GM23338 (cell line): ENCODE results near the gene C2CD2L. TPM values are rescaled to one million over a fixed set of nuclear protein-coding genes. Genes with fewer than 3 reads are reported as not detected.

ENCODE experiments used
- ATAC-seq: fragments of 200-7000 bp; cut with Tn5 transposase; 3 replicates; pipeline ENCODE4 v1.9.1; 2020
- DNase-seq: peaks from one replicate; pipeline ENCODE4 v3.0.0-alpha.2; 2015; ENCODE audit warnings: low spot score
- H2AFZ ChIP-seq: fragments of 200-600 bp; sonication (generic); 2 replicates; pipeline ENCODE4 v1.8.0; 2016; ENCODE audit warnings: antibody characterized with exemption, mild to moderate bottlenecking, moderate library complexity
- H3F3A ChIP-seq: fragments of 200-600 bp; sonication (generic); replicated peaks from 2 replicates; pipeline ENCODE4 v1.8.0; 2017; ENCODE audit warnings: antibody characterized with exemption, mixed run types, low read depth
- H3K27ac ChIP-seq: fragments of 200-600 bp; sonication (generic); 2 replicates; pipeline ENCODE4 v1.6.1; 2016; ENCODE audit warnings: low read depth
- H3K27me3 ChIP-seq: fragments of 200-600 bp; sonication (generic); 2 replicates; pipeline ENCODE4 v1.8.0; 2016; ENCODE audit warnings: mild to moderate bottlenecking, mixed run types, moderate library complexity; ENCODE audit not compliant: insufficient read depth
- H3K36me3 ChIP-seq: fragments of 200-600 bp; sonication (generic); 2 replicates; pipeline ENCODE4 v1.8.0; 2016; ENCODE audit warnings: mild to moderate bottlenecking; ENCODE audit not compliant: insufficient read depth
- H3K4me1 ChIP-seq: fragments of 200-600 bp; sonication (generic); 2 replicates; pipeline ENCODE4 v1.8.0; 2016; ENCODE audit warnings: mild to moderate bottlenecking, moderate library complexity; ENCODE audit not compliant: insufficient read depth
- H3K4me2 ChIP-seq: fragments of 200-600 bp; sonication (generic); 2 replicates; pipeline ENCODE4 v1.7.1; 2017; ENCODE audit warnings: mixed run types
- H3K4me3 ChIP-seq: fragments of 200-600 bp; sonication (generic); 2 replicates; pipeline ENCODE4 v1.6.1; 2016; ENCODE audit warnings: mixed run types
- H3K79me2 ChIP-seq: fragments of 200-600 bp; sonication (generic); replicated peaks from 2 replicates; pipeline ENCODE4 v1.8.0; 2017; ENCODE audit warnings: mild to moderate bottlenecking; ENCODE audit not compliant: insufficient read depth
- H3K9me2 ChIP-seq: fragments of 200-600 bp; sonication (generic); 2 replicates; pipeline ENCODE4 v1.8.0; 2017; ENCODE audit not compliant: insufficient read depth
- H4K20me1 ChIP-seq: fragments of 200-600 bp; sonication (generic); replicated peaks from 2 replicates; pipeline ENCODE4 v1.8.0; 2017; ENCODE audit warnings: mild to moderate bottlenecking; ENCODE audit not compliant: insufficient read depth
- H3K27ac Mint-ChIP-seq: 2 replicates; pipeline ENCODE4 v1.8.0; 2020; ENCODE audit warnings: inconsistent platforms, mild to moderate bottlenecking, moderate library complexity, mixed read lengths
- H3K27me3 Mint-ChIP-seq: 3 replicates; pipeline ENCODE4 v1.8.0; 2022; ENCODE audit warnings: low read depth, mild to moderate bottlenecking, moderate library complexity, mixed read lengths, inconsistent platforms; ENCODE audit not compliant: insufficient read depth, poor library complexity
- H3K36me3 Mint-ChIP-seq: 3 replicates; pipeline ENCODE4 v1.8.0; 2021; ENCODE audit warnings: low read depth, mild to moderate bottlenecking, inconsistent platforms, moderate library complexity, mixed read lengths
- H3K4me1 Mint-ChIP-seq: 3 replicates; pipeline ENCODE4 v1.8.0; 2020; ENCODE audit warnings: mild to moderate bottlenecking, inconsistent platforms, mixed read lengths
- H3K4me3 Mint-ChIP-seq: 3 replicates; pipeline ENCODE4 v1.8.0; 2021; ENCODE audit warnings: moderate library complexity, mild to moderate bottlenecking, inconsistent platforms, mixed read lengths
- H3K9me3 Mint-ChIP-seq: 3 replicates; pipeline ENCODE4 v1.8.0; 2020; ENCODE audit warnings: moderate library complexity, mild to moderate bottlenecking, inconsistent platforms, mixed read lengths
- CREB1 ChIP-seq: fragments of 250-450 bp; sonication (Bioruptor Pico); IDR thresholded peaks from 2 replicates; pipeline ENCODE4 v1.5.0; 2020; ENCODE audit warnings: low read depth, mild to moderate bottlenecking, moderate library complexity
- EZH2 ChIP-seq: fragments of 200-600 bp; sonication (generic); IDR thresholded peaks from one replicate; pipeline ENCODE4 v1.8.0; 2017; ENCODE audit warnings: antibody characterized with exemption, mild to moderate bottlenecking, low read depth; ENCODE audit not compliant: unreplicated experiment
- EZH2phosphoT487 ChIP-seq: fragments of 200-600 bp; sonication (generic); IDR thresholded peaks from one replicate; pipeline ENCODE4 v1.8.1; 2018; ENCODE audit warnings: antibody characterized with exemption; ENCODE audit not compliant: unreplicated experiment
- JUNB ChIP-seq: IDR thresholded peaks from one replicate; pipeline ENCODE4 v1.6.1; 2016; ENCODE audit warnings: antibody characterized with exemption; ENCODE audit not compliant: unreplicated experiment
- NANOG ChIP-seq: IDR thresholded peaks from 2 replicates; pipeline ENCODE4 v1.6.1; 2016; ENCODE audit warnings: antibody characterized with exemption, borderline replicate concordance
- POLR2AphosphoS5 ChIP-seq: IDR thresholded peaks from 2 replicates; pipeline ENCODE4 v1.6.1; 2016; ENCODE audit warnings: antibody characterized with exemption, low read depth
- STAT1 ChIP-seq: IDR thresholded peaks from one replicate; pipeline ENCODE4 v1.6.1; 2016; ENCODE audit warnings: antibody characterized with exemption; ENCODE audit not compliant: unreplicated experiment
- ZNF114 ChIP-seq: fragments of 250-450 bp; sonication (Bioruptor Pico); IDR thresholded peaks from 2 replicates; pipeline ENCODE4 v1.5.0; 2020; ENCODE audit warnings: mild to moderate bottlenecking, moderate library complexity
- ZNF331 ChIP-seq: fragments of 250-450 bp; sonication (Bioruptor Pico); IDR thresholded peaks from 2 replicates; pipeline ENCODE4 v1.5.0; 2020; ENCODE audit warnings: low read depth, mild to moderate bottlenecking, moderate library complexity
- polyA plus RNA-seq: library from polyadenylated mRNA; unstranded; fragments of >200 nt; fragmentation: Nextera tagmentation; extraction: Ambion mirVana; gene quantifications from 2 replicates; pipeline ENCODE4 v1.2.1, GENCODE V29; 2016
- total RNA-seq: library from RNA; depleted of rRNA; stranded (reverse); fragments of >200 nt; shearing (Covaris generic); gene quantifications from 2 replicates; pipeline ENCODE4 v1.2.3, GENCODE V29; 2014
- TF ChIP-seq, protein P1 (sequence below), 2 experiments: fragments of 200-600 bp in 1 of 2; sonication (generic) in 1 of 2; conservative IDR thresholded peaks; 2 replicates each; pipeline versions ENCODE4 v1.5.1 to v1.6.1; 2016 to 2017; ENCODE audit warnings: antibody characterized with exemption in 2 of 2, low read depth in 2 of 2, mild to moderate bottlenecking in 2 of 2, moderate library complexity in 1 of 2
- TF ChIP-seq, protein P2 (sequence below): IDR thresholded peaks from one replicate; pipeline ENCODE4 v1.6.1; 2018; ENCODE audit warnings: antibody characterized with exemption; ENCODE audit not compliant: unreplicated experiment
- TF ChIP-seq, protein P3 (sequence below): IDR thresholded peaks from 2 replicates; pipeline ENCODE4 v1.6.1; 2016; ENCODE audit warnings: antibody characterized with exemption
- TF ChIP-seq, protein P4 (sequence below): fragments of 250-450 bp; sonication (Bioruptor Pico); IDR thresholded peaks from 2 replicates; pipeline ENCODE4 v1.5.0; 2020; ENCODE audit warnings: mild to moderate bottlenecking, moderate library complexity

The C2CD2L gene
- total and polyA plus RNA-seq, 2 experiments from 2014 or later: 1.4 to 4.4 TPM

DNA sequence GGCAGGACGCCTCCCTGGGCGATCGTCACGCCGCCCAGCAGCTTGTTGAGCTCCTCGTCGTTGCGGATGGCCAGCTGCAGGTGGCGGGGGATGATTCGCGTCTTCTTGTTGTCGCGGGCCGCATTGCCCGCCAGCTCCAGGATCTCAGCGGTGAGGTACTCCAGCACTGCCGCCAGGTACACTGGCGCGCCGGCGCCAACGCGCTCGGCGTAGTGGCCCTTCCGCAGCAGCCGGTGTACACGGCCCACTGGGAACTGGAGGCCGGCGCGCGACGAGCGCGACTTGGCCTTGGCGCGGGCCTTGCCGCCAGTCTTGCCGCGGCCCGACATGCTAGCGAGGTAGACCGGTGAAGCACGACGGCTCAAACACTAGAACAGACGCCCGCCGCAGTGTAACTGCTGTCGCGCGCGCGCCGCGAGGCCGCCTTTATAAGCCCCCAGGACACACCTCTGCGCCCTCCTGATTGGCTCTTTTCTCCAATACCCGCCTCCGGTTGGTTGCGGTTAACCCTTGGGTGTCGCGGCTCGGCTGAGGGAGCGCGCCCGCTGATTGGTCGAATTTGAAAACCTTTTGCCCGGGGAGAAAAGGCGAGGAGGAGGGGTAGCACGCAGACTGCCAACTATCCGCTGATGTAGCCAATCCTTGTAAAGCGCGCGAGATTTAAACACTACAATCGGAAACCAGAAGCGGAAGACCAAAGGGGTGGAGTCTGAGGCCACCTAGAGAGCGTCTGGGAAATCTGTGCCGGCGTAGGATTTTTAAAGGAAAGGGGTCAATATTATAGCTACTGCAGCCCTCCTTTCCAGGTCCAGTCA, 11.9 kb upstream of the C2CD2L start:
- peaks cover 19% of the 10 kb centered on the region for H3K4me1 ChIP-seq
- no peak for TF ChIP-seq EZH2
- TF ChIP-seq, protein P1, sequence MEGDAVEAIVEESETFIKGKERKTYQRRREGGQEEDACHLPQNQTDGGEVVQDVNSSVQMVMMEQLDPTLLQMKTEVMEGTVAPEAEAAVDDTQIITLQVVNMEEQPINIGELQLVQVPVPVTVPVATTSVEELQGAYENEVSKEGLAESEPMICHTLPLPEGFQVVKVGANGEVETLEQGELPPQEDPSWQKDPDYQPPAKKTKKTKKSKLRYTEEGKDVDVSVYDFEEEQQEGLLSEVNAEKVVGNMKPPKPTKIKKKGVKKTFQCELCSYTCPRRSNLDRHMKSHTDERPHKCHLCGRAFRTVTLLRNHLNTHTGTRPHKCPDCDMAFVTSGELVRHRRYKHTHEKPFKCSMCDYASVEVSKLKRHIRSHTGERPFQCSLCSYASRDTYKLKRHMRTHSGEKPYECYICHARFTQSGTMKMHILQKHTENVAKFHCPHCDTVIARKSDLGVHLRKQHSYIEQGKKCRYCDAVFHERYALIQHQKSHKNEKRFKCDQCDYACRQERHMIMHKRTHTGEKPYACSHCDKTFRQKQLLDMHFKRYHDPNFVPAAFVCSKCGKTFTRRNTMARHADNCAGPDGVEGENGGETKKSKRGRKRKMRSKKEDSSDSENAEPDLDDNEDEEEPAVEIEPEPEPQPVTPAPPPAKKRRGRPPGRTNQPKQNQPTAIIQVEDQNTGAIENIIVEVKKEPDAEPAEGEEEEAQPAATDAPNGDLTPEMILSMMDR (conservative IDR thresholded peaks at IDR 0.05; ENCODE audit: low read depth in 2 of 2): peak in 1 of 2 experiments; percentile 18; a peak in 2 of 4 replicates
- TF ChIP-seq, protein P2, sequence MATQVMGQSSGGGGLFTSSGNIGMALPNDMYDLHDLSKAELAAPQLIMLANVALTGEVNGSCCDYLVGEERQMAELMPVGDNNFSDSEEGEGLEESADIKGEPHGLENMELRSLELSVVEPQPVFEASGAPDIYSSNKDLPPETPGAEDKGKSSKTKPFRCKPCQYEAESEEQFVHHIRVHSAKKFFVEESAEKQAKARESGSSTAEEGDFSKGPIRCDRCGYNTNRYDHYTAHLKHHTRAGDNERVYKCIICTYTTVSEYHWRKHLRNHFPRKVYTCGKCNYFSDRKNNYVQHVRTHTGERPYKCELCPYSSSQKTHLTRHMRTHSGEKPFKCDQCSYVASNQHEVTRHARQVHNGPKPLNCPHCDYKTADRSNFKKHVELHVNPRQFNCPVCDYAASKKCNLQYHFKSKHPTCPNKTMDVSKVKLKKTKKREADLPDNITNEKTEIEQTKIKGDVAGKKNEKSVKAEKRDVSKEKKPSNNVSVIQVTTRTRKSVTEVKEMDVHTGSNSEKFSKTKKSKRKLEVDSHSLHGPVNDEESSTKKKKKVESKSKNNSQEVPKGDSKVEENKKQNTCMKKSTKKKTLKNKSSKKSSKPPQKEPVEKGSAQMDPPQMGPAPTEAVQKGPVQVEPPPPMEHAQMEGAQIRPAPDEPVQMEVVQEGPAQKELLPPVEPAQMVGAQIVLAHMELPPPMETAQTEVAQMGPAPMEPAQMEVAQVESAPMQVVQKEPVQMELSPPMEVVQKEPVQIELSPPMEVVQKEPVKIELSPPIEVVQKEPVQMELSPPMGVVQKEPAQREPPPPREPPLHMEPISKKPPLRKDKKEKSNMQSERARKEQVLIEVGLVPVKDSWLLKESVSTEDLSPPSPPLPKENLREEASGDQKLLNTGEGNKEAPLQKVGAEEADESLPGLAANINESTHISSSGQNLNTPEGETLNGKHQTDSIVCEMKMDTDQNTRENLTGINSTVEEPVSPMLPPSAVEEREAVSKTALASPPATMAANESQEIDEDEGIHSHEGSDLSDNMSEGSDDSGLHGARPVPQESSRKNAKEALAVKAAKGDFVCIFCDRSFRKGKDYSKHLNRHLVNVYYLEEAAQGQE: no peak
- TF ChIP-seq EZH2phosphoT487: no peak
- TF ChIP-seq JUNB: no peak
- peak; percentile 64 for TF ChIP-seq CREB1 (CRISPR knock-in tag)
- TF ChIP-seq STAT1: no peak
- TF ChIP-seq ZNF114 (CRISPR knock-in tag): no peak
- 0 out of 2 replicates have a peak, but pooled peaks have one; percentile 18 for TF ChIP-seq NANOG
- TF ChIP-seq POLR2AphosphoS5: peak; percentile 100
- TF ChIP-seq ZNF331 (CRISPR knock-in tag): no peak
- TF ChIP-seq, protein P3, sequence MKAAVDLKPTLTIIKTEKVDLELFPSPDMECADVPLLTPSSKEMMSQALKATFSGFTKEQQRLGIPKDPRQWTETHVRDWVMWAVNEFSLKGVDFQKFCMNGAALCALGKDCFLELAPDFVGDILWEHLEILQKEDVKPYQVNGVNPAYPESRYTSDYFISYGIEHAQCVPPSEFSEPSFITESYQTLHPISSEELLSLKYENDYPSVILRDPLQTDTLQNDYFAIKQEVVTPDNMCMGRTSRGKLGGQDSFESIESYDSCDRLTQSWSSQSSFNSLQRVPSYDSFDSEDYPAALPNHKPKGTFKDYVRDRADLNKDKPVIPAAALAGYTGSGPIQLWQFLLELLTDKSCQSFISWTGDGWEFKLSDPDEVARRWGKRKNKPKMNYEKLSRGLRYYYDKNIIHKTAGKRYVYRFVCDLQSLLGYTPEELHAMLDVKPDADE: peak; percentile 52; the same call in 1 of the 2 replicates
- TF ChIP-seq, protein P4, sequence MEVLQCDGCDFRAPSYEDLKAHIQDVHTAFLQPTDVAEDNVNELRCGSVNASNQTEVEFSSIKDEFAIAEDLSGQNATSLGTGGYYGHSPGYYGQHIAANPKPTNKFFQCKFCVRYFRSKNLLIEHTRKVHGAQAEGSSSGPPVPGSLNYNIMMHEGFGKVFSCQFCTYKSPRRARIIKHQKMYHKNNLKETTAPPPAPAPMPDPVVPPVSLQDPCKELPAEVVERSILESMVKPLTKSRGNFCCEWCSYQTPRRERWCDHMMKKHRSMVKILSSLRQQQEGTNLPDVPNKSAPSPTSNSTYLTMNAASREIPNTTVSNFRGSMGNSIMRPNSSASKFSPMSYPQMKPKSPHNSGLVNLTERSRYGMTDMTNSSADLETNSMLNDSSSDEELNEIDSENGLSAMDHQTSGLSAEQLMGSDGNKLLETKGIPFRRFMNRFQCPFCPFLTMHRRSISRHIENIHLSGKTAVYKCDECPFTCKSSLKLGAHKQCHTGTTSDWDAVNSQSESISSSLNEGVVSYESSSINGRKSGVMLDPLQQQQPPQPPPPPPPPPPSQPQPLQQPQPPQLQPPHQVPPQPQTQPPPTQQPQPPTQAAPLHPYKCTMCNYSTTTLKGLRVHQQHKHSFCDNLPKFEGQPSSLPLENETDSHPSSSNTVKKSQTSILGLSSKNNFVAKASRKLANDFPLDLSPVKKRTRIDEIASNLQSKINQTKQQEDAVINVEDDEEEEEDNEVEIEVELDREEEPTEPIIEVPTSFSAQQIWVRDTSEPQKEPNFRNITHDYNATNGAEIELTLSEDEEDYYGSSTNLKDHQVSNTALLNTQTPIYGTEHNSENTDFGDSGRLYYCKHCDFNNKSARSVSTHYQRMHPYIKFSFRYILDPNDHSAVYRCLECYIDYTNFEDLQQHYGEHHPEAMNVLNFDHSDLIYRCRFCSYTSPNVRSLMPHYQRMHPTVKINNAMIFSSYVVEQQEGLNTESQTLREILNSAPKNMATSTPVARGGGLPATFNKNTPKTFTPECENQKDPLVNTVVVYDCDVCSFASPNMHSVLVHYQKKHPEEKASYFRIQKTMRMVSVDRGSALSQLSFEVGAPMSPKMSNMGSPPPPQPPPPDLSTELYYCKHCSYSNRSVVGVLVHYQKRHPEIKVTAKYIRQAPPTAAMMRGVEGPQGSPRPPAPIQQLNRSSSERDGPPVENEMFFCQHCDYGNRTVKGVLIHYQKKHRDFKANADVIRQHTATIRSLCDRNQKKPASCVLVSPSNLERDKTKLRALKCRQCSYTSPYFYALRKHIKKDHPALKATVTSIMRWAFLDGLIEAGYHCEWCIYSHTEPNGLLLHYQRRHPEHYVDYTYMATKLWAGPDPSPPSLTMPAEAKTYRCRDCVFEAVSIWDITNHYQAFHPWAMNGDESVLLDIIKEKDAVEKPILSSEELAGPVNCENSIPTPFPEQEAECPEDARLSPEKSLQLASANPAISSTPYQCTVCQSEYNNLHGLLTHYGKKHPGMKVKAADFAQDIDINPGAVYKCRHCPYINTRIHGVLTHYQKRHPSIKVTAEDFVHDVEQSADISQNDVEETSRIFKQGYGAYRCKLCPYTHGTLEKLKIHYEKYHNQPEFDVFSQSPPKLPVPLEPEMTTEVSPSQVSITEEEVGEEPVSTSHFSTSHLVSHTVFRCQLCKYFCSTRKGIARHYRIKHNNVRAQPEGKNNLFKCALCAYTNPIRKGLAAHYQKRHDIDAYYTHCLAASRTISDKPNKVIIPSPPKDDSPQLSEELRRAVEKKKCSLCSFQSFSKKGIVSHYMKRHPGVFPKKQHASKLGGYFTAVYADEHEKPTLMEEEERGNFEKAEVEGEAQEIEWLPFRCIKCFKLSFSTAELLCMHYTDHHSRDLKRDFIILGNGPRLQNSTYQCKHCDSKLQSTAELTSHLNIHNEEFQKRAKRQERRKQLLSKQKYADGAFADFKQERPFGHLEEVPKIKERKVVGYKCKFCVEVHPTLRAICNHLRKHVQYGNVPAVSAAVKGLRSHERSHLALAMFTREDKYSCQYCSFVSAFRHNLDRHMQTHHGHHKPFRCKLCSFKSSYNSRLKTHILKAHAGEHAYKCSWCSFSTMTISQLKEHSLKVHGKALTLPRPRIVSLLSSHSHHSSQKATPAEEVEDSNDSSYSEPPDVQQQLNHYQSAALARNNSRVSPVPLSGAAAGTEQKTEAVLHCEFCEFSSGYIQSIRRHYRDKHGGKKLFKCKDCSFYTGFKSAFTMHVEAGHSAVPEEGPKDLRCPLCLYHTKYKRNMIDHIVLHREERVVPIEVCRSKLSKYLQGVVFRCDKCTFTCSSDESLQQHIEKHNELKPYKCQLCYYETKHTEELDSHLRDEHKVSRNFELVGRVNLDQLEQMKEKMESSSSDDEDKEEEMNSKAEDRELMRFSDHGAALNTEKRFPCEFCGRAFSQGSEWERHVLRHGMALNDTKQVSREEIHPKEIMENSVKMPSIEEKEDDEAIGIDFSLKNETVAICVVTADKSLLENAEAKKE (CRISPR knock-in tag): no peak
- Mint-ChIP-seq H3K27me3 (peaks cover 27% of the 10 kb centered on the region), H3K36me3 (peaks cover 71% of the 10 kb centered on the region), H3K4me1 (peaks cover 16% of the 10 kb centered on the region), H3K27ac (peak overlapping the region; percentile 98), H3K9me3 (no peaks in the 10 kb centered on the region; the same call in 2 of the 3 replicates), H3K4me3 (peak overlapping the region; percentile 96)
- DNase-seq (peak; percentile 100), ATAC-seq (peak; percentile 78)
- peak overlapping the region; percentile 13 for H3K27ac ChIP-seq
- peaks cover 19% of the 10 kb centered on the region for H3K36me3 ChIP-seq
- H4K20me1 ChIP-seq: peaks cover 26% of the 10 kb centered on the region; the same call in 1 of the 2 replicates
- no peaks in the 10 kb centered on the region for H3K9me2 ChIP-seq
- peaks cover 44% of the 10 kb centered on the region for H3F3A ChIP-seq
- peak overlapping the region; percentile 96 for H3K4me3 ChIP-seq
- H2AFZ ChIP-seq: no peak overlapping the region
- peak overlapping the region; percentile 100 for H3K4me2 ChIP-seq
- H3K79me2 ChIP-seq: peaks cover 41% of the 10 kb centered on the region
- H3K27me3 ChIP-seq: no peaks in the 10 kb centered on the region
